H1 (cell line): Measurements from ENCODE around the gene KLHDC8A. TPM values are rescaled to one million over a fixed set of nuclear protein-coding genes. Genes with fewer than 3 reads are reported as not detected.

Experiments
- CREB1 ChIP-seq: IDR thresholded peaks from 2 replicates; pipeline ENCODE4 v1.6.1; 2012; ENCODE audit warnings: inconsistent platforms
- EP300 ChIP-seq, 2 experiments: IDR thresholded peaks; 1 replicate in 1 of 2; 2 replicates in 1 of 2; pipeline ENCODE4 v1.6.1; 2011 to 2012; ENCODE audit warnings: low read depth in 2 of 2, low read length in 2 of 2, mild to moderate bottlenecking in 2 of 2, borderline replicate concordance in 1 of 2, inconsistent platforms in 1 of 2, moderate library complexity in 1 of 2
- GABPA ChIP-seq: IDR thresholded peaks from 2 replicates; pipeline ENCODE4 v1.6.1; 2011; ENCODE audit warnings: mild to moderate bottlenecking, low read length, moderate library complexity, borderline replicate concordance; ENCODE audit not compliant: insufficient read depth
- GTF2F1 ChIP-seq: IDR thresholded peaks from 2 replicates; pipeline ENCODE4 v1.6.1; 2012; ENCODE audit warnings: low read depth, low read length, improper control_type of control experiment, borderline replicate concordance
- RAD21 ChIP-seq, 2 experiments: IDR thresholded peaks in 1 of 2; conservative IDR thresholded peaks in 1 of 2; 2 replicates each; pipeline ENCODE4 v1.6.1; 2011; ENCODE audit warnings: low read depth in 2 of 2, low read length in 2 of 2, improper control_type of control experiment in 1 of 2, inconsistent platforms in 1 of 2, mild to moderate bottlenecking in 1 of 2, moderate library complexity in 1 of 2
- TBP ChIP-seq: IDR thresholded peaks from 2 replicates; pipeline ENCODE4 v1.6.1; 2011; ENCODE audit warnings: low read depth, low read length, improper control_type of control experiment
- polyA plus RNA-seq, 7 experiments: library from polyadenylated mRNA; depleted of rRNA in 3 of 7; stranded (reverse) in 5 of 7; unstranded in 2 of 7; fragments of >200 nt in 5 of 7; fragments of 200-250 nt in 2 of 7; gene quantifications; 1 replicate in 5 of 7; 2 replicates in 1 of 7; 4 replicates in 1 of 7; pipeline versions ENCODE4 v1.2.1 to v1.2.3, GENCODE V29; 2011 to 2013; ENCODE audit warnings: missing spikeins in 2 of 7, mixed read lengths in 2 of 7
- total RNA-seq: library from RNA; stranded (reverse); fragmentation: NEBNext Ultra II Directional; extraction: Animal tissue kit (Norgen Biotek cat#: 25700); gene quantifications from 2 replicates; pipeline ENCODE4 v1.2.1, GENCODE V29; 2021
- TF ChIP-seq, protein P1 (sequence below): IDR thresholded peaks from 2 replicates; pipeline ENCODE4 v1.6.1; 2011; ENCODE audit warnings: low read length, improper control_type of control experiment
- TF ChIP-seq, protein P2 (sequence below): fragments of 300-600 bp; sonication (generic); IDR thresholded peaks from 2 replicates; pipeline ENCODE4 v1.7.1; 2012; ENCODE audit warnings: low read length, moderate library complexity, mild to moderate bottlenecking, inconsistent platforms; ENCODE audit not compliant: insufficient replicate concordance

Gene KLHDC8A
- total and polyA plus RNA-seq, 2 of the 8 experiments (the other 6 are each of a cell fraction or from before 2014, with no cell fraction given), result 1.9 to 3.4 TPM

DNA sequence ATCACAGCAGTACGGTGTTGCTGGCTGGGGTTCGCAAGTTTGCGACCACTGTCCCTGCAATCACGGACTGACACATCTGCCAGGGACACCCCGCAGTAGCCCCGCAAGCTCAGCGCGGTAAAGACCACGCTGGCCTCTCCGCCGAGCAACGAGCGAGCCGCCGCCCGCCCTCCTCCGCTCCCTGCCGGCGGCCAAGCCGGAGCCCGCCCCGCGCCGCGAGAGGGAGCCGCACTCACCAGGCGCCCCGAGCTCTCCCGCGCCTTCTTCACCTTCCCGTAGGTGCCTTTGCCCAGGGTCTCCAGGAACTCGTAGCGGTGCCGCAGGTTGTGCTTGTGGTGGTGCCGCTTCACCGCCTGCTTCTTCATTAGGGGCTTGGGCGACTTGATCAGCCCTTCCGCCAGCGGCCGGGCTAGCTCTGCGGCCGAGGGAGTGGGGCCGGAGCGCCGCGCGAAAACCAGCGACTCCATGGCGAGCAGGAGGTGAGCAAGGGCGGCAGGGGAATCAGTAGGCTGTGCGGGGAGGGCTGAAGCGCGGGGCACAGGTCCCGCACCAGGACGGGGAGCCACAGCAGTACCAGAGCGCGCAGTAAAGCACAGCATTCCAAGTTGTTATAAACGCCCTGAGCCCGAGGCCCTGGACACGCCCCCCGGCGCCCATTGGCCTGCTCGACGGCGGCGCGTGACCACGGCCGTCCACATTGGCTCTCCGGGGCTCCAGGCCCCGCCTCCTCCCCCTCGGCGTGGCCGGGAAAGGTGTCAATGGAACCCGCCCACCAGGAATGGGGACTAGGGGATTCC, 35.4 kb downstream of the KLHDC8A start, which contains the start of gene NUAK2 (continued):
- TF ChIP-seq, protein P1, sequence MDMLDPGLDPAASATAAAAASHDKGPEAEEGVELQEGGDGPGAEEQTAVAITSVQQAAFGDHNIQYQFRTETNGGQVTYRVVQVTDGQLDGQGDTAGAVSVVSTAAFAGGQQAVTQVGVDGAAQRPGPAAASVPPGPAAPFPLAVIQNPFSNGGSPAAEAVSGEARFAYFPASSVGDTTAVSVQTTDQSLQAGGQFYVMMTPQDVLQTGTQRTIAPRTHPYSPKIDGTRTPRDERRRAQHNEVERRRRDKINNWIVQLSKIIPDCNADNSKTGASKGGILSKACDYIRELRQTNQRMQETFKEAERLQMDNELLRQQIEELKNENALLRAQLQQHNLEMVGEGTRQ, result peak; percentile 89
- TF ChIP-seq, protein P2, sequence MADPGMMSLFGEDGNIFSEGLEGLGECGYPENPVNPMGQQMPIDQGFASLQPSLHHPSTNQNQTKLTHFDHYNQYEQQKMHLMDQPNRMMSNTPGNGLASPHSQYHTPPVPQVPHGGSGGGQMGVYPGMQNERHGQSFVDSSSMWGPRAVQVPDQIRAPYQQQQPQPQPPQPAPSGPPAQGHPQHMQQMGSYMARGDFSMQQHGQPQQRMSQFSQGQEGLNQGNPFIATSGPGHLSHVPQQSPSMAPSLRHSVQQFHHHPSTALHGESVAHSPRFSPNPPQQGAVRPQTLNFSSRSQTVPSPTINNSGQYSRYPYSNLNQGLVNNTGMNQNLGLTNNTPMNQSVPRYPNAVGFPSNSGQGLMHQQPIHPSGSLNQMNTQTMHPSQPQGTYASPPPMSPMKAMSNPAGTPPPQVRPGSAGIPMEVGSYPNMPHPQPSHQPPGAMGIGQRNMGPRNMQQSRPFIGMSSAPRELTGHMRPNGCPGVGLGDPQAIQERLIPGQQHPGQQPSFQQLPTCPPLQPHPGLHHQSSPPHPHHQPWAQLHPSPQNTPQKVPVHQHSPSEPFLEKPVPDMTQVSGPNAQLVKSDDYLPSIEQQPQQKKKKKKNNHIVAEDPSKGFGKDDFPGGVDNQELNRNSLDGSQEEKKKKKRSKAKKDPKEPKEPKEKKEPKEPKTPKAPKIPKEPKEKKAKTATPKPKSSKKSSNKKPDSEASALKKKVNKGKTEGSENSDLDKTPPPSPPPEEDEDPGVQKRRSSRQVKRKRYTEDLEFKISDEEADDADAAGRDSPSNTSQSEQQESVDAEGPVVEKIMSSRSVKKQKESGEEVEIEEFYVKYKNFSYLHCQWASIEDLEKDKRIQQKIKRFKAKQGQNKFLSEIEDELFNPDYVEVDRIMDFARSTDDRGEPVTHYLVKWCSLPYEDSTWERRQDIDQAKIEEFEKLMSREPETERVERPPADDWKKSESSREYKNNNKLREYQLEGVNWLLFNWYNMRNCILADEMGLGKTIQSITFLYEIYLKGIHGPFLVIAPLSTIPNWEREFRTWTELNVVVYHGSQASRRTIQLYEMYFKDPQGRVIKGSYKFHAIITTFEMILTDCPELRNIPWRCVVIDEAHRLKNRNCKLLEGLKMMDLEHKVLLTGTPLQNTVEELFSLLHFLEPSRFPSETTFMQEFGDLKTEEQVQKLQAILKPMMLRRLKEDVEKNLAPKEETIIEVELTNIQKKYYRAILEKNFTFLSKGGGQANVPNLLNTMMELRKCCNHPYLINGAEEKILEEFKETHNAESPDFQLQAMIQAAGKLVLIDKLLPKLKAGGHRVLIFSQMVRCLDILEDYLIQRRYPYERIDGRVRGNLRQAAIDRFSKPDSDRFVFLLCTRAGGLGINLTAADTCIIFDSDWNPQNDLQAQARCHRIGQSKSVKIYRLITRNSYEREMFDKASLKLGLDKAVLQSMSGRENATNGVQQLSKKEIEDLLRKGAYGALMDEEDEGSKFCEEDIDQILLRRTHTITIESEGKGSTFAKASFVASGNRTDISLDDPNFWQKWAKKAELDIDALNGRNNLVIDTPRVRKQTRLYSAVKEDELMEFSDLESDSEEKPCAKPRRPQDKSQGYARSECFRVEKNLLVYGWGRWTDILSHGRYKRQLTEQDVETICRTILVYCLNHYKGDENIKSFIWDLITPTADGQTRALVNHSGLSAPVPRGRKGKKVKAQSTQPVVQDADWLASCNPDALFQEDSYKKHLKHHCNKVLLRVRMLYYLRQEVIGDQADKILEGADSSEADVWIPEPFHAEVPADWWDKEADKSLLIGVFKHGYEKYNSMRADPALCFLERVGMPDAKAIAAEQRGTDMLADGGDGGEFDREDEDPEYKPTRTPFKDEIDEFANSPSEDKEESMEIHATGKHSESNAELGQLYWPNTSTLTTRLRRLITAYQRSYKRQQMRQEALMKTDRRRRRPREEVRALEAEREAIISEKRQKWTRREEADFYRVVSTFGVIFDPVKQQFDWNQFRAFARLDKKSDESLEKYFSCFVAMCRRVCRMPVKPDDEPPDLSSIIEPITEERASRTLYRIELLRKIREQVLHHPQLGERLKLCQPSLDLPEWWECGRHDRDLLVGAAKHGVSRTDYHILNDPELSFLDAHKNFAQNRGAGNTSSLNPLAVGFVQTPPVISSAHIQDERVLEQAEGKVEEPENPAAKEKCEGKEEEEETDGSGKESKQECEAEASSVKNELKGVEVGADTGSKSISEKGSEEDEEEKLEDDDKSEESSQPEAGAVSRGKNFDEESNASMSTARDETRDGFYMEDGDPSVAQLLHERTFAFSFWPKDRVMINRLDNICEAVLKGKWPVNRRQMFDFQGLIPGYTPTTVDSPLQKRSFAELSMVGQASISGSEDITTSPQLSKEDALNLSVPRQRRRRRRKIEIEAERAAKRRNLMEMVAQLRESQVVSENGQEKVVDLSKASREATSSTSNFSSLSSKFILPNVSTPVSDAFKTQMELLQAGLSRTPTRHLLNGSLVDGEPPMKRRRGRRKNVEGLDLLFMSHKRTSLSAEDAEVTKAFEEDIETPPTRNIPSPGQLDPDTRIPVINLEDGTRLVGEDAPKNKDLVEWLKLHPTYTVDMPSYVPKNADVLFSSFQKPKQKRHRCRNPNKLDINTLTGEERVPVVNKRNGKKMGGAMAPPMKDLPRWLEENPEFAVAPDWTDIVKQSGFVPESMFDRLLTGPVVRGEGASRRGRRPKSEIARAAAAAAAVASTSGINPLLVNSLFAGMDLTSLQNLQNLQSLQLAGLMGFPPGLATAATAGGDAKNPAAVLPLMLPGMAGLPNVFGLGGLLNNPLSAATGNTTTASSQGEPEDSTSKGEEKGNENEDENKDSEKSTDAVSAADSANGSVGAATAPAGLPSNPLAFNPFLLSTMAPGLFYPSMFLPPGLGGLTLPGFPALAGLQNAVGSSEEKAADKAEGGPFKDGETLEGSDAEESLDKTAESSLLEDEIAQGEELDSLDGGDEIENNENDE, result no peak
- TF ChIP-seq GABPA (no peak), EP300 (IDR thresholded peaks at IDR 0.05; ENCODE audit: borderline replicate concordance in 1 of 2, low read depth in 2 of 2, low read length in 2 of 2) (no peak), CREB1 (0 out of 2 replicates have a peak, but pooled peaks have one; percentile 39), RAD21 (IDR thresholded peaks at IDR 0.05 in 1 of 2, conservative IDR thresholded peaks at IDR 0.05 in 1 of 2; ENCODE audit: low read depth in 2 of 2, low read length in 2 of 2) (no peak), TBP (peak; percentile 92), GTF2F1 (no peak)
